SKM-1 treated with dmso at 0.1 percent for 144 hours (cell line): ENCODE data around the gene IRX6.
A peak's percentile ranks its signal among the peaks of the same experiment; 100 is the strongest.

Experiments used
- DNase-seq: peaks from one replicate; lab custom pipeline; 2025; ENCODE audit not compliant: unreplicated experiment; lab: John Stamatoyannopoulos, UW

The IRX6 gene

DNA sequence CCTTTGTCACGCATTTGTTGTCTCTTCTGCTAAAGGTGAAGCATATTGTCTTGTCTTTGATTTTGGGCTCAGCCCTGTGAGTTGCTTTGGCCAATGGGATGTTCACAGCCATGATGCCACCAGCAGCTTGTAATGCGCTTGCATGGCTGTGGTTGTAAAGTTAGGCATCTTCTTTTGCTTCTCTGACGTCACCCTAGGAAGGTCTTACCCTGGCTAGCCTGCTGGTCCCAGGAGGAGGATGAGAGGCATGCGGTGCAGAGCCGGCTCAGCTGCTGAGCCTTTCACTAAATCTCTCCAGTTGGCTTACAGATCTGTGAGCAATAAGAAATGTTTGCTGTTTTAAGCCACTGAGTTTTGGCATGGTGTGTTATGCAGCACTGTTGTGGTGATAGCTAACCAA is 40.8 kb downstream of the IRX6 start:
- DNase-seq, result no peak

DNA sequence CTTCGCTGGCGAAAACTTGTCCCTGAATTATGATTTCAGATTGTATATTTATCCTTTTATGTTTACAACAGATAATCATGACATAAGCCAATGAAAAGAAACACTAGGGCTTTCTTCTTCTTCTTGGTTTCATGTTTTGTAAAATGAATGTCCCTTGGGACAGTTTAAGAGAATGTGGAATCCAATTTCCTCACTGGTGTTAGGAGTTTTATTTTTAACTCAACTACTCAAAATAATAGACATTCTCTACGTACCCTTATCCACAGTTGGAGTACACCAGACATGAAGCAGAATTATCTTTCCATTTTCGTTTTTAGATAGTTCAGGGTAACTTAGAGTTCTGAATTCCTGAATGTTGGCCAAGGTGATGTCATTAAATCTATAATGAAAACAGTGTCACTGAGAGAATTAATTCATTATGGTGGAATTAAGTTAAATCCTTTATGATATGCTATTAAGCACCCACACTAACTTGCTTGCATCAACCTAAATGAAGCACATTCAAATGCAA is 43.4 kb downstream of the IRX6 start:
- DNase-seq, result no peak

DNA sequence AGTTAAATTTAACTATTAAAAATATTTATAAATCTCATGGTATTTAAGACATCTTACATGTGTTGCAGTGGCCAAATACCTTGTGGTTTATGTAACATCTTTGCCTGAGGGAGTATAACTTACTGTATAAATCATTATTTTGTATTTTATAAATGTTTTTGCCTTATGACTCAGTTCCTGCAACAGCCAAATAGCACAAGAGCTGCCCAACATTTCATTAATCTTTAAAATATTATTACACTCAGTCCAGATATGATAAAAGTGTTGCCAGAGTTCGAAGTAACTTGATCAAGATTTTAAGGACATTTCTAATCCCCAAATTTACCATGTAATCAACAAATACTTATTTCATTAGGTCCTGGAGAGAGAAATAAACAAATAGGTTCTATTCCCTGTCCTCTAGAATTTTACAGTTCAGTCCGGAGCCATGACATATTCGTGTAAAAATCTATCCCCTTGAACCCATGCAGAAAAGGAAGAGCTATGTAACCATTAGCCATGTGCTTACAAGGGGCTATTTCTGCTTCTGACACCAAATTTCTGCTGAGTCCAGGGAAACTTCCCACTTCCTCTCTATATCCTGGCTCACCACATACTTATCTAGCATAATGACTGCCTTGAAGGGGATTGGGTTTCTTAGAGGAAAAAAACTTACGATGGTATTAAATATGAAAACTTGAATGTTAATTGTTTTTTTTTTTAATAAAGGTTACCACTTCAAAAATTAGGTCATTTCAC is 44.0 kb downstream of the IRX6 start:
- peak; percentile 27 for DNase-seq

DNA sequence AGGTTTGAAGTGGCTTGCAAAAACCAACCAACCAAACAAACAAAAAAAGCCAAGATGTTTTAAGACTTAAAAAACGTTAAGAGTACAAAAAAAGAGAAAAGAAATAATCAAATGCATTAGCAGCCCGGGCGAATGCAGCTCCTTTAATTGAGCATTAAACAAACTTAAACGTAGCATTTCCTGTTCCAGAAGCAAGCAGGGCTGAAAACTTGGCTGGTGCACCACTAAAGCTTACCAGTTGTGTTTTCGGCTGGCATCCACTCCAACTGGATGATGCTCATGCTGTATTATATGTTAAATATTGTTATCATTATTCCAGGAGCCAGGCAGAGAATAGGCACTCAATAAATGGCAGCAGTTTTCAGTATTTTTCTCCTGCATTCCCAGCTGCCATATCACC is 45.1 kb downstream of the IRX6 start:
- DNase-seq, result no peak

DNA sequence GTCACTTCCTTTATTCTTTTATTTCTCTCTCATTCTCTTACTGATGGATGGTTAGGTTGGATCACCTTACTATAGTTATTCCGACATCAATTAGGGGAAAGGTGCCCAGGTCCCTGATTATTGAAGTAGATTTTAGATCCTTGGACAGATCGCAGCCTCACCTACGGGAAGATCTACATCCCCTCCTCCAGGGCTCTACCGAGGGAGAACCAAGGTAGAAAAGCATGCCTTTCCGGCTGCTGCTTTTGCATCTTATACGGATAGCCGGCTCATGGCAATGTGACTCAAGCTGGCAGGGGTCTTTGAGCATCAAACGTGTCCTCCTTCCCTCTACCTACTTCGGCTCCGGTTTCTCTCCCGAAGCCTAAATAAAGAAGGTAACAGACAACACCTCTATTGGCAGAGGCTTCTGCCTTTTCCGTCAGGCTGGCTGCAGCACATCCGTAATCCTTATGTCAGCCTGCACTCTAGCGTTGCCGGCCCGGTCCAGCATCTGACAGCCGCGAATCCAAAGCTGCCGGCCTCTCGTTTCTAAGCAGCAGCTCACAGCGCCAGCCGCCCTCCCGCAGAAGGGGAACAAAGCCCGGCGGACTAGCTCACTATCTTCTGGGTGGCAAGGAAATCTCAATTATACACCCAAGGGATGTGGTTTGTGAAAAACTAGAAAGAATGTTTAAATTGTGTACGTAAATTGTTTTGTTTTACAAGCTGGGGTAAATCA is 46.9 kb downstream of the IRX6 start:
- DNase-seq, result peak; percentile 54

DNA sequence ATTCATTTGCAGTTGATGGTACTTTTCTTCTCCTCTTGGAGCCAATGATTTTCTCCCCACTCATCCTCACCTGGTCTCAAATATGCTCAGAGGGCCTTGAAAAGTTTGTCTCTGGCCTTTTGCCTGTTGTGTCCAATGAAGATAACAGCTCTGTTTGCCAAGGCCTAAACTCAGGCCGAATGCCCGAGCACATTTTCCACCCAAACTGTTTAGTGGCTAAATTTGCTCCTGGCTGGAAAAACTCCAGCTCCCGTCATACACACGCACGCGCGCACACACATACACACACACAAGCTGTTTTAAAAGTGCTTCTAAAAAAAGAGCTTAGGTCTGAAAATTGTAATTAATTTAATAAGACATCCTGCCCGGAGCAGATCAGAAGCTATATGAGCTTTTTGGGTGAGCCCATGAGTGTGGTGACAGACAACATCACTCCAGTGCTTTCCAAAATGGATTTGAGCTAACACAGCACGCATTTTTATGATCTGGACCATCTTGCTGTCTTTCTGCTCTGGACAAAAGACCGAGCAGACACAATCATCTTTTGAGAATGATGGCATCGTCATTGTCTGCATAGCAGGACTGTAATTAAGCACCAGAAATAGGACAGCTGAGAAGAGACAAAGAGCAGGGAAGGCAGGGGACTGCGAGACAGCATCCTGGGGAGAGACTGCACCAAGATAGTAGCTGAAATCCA is 48.9 kb downstream of the IRX6 start:
- DNase-seq, result no peak

DNA sequence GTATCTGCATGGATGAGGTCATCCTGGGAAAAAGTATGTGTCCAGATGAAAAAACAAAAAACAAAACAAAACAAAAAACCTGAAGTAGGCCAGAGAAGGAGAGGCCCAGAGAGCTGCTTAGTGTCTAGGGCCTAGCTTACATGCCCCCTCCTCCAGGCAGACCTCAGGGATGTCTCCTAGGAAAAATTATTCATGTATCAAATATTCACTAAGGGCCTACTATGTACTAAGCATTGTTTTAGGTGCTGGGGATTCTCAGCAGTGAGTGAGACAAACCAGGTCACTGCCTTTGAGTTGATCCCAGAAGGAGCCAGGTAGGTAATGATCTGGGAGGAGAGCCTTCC is 49.5 kb downstream of the IRX6 start:
- no peak for DNase-seq

DNA sequence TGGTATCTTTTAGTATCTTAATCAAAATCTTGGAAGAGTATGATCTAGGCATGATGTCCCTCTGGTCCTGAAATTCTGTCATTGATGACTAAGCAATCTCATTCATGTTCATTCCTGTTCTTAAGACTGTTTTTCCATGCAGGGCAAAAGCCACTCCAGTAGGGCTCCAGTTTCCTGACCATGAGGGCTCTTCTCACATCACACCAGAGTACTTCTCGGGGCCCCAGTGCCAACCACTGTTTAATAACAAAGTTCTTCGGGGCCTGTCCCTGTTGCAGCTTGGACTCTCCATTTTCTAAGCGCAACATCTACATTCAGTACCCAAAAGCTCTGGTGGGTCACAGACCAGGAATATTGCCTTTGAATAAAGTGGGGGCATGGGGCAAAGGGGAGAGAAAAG is 52.0 kb downstream of the IRX6 start:
- no peak for DNase-seq

DNA sequence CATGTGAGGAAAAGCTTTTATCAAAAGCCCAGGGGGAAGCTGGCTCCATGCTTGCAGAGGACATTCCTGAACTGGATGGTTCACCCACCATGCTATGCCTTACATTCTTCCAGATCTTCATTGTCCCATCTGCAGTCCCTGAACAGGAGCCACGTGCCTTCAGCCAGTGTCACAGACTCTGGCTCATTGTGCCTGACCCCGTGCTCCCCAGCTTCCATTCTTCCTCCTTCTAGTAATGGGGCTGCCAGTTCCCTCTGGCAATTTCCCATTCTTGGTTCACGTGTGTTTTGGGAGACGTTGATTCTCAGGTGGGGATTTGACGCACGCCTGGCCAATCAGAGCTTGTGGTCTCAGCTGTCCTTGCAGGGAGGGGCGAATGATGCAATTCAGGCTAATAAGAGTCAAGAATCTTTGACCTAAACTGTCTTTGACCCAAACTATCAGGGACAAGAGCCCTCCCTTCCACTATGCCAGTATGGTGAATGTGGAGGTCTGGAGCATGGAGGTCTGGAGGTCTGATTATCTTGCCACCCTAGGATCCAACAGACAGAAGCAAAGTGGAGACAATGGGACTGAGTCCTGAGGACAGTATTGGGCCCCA is 52.7 kb downstream of the IRX6 start:
- no peak for DNase-seq

DNA sequence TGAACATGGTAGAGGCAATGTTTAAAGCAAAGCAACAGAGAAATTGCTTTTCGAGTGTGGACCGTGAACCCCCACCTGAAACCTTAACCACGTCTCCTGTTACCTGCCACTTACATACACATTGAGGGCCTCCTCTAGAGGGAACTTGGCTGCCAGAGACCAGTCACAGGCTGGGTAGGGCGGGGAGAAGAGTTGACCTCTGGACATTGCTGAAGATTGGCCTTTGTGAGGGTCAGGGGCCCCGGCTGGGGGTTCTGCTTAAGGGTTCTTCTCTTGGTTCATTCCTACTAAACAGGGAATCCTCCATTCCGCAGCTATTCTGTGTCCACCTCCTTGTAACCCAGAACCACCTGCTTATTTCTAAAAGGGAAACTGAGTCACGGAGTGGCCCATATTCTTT is 53.8 kb downstream of the IRX6 start:
- no peak for DNase-seq

DNA sequence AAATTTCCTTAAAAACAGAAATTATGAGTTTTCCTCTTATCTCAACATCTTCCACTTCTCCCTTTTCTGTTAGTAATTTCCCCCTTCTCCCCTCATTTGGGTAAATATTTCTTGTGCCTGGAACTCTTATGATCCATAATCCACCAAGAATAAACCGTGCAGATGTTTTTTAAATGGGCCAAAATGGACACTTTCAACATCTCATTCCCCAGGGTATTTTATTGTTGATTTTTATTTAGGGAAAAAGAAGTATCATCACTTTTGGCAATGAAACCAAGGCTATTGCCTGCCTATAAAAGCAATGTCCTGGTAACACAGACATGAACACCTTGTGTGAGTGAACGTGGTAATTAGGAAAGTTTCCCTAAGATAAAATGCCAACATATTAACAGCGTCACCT is 54.6 kb downstream of the IRX6 start:
- no peak for DNase-seq

DNA sequence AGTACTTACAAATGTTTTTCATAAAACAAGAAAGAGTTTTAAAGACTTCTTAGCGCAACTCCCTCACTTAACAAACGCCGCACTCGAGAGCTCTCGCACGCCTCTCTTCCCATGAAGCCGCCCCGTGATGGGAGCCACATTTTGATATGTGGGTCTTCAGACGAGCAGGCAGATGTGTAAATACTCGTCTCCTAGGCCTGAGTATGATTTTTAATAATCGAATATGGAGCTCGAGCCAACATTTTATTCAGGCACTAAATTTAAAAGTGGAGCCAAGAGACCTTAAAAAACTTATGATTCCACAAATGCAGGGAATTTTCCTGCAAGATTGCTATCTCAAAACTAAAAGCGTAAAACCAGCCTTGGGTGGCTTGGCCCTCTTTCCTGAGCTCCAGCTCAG is 55.4 kb downstream of the IRX6 start:
- DNase-seq, result no peak

DNA sequence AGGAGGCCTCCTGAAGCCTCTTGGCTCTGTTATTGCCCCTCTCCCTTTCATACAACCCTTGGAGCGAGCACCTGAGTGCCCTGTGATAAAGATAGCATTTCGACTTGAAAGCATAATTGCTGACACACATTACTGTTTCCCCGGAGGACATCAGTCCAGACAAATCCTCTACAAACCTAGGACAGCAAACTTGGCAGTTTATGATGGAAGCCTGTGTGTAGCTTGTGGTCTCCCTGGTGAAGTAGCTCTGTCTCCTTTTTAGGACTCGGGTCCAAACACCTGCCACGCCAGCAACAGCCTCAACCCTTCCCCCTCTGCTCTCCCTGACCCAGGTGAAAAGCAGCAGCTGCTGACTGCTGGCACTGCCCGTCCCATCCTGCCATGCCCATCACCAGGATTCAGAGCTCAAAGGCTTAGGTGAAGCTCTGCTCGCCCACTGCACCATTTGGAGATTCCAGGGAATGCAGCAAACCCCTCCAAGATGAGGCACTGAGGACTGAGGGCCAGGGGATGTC is 55.9 kb downstream of the IRX6 start:
- no peak for DNase-seq
